ENCODE measurements around the gene EGLN1. TPM values are rescaled to one million over a fixed set of nuclear protein-coding genes. Genes with fewer than 3 reads are reported as not detected.
"Not testable (repeated sequence)": the region's sequence is repeated elsewhere in the genome, so short reads cannot be mapped to it uniquely, and the experiment has no call there.

Gene EGLN1
- total RNA-seq, result 10 to 100 TPM; 42.5 to 67.5 (median 56.7) TPM

GRCh38 chr1:231421971-231422797 lies at the start of gene EGLN1:
Gene EGLN1, minus strand, starts transcription at chr1:231422287. Its CDS starts 399 bp downstream, at chr1:231421888.
- no peaks in the 10 kb centered on the region for H3K27me3 ChIP-seq
- no peaks in the 10 kb centered on the region for H3K36me3 ChIP-seq
- peak; percentile 83 to 87 for TF ChIP-seq POLR2A (IDR thresholded peaks at IDR 0.05)
- no peak for TF ChIP-seq EP300 (IDR thresholded peaks at IDR 0.05)
- TF ChIP-seq POLR2AphosphoS5 (IDR thresholded peaks at IDR 0.05), result peak; percentile 81
- TF ChIP-seq, protein P1, sequence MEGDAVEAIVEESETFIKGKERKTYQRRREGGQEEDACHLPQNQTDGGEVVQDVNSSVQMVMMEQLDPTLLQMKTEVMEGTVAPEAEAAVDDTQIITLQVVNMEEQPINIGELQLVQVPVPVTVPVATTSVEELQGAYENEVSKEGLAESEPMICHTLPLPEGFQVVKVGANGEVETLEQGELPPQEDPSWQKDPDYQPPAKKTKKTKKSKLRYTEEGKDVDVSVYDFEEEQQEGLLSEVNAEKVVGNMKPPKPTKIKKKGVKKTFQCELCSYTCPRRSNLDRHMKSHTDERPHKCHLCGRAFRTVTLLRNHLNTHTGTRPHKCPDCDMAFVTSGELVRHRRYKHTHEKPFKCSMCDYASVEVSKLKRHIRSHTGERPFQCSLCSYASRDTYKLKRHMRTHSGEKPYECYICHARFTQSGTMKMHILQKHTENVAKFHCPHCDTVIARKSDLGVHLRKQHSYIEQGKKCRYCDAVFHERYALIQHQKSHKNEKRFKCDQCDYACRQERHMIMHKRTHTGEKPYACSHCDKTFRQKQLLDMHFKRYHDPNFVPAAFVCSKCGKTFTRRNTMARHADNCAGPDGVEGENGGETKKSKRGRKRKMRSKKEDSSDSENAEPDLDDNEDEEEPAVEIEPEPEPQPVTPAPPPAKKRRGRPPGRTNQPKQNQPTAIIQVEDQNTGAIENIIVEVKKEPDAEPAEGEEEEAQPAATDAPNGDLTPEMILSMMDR (IDR thresholded peaks at IDR 0.05), result peak in 2 of 4 experiments; percentile 46 to 63
- ATAC-seq, result peak; percentile 90
- H3K27ac ChIP-seq, result peak within 1 kb of the TSS; percentile 95 to 98 (median 97)
- peaks cover 0 to 46% (median 11%) of the 10 kb centered on the region in 3 donors for H3K4me1 ChIP-seq
- H3K4me3 ChIP-seq, result peak within 1 kb of the TSS; percentile 66 to 80
- no peaks in the 10 kb centered on the region for H3K9me3 ChIP-seq
- 0% methylated on average over 3 of the region's 104 CpGs; no CpG with 5 or more reads in 1 of the 2 donors for WGBS, 2 donors (ENCODE audit: low coverage in 1 of 2)

DNA sequence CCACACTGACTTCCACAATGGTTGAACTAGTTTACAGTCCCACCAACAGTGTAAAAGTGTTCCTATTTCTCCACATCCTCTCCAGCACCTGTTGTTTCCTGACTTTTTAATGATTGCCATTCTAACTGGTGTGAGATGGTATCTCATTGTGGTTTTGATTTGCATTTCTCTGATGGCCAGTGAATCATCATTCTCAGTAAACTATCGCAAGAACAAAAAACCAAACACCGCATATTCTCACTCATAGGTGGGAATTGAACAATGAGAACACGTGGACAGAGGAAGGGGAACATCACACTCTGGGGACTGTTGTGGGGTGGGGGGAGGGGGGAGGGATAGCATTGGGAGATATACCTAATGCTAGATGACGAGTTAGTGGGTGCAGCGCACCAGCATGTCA lies 49.4 kb upstream of the EGLN1 start:
- not testable (repeated sequence) for ATAC-seq, H3K27ac ChIP-seq, H3K36me3 ChIP-seq, H3K9me3 ChIP-seq, H3K4me1 ChIP-seq, H3K27me3 ChIP-seq, H3K4me3 ChIP-seq
- no CpG with 5 or more reads among the region's 5 CpGs for WGBS, 2 donors (ENCODE audit: low coverage in 1 of 2)

GRCh38 chr1:231471027-231471426 lies 48.9 kb upstream of the EGLN1 start:
- H3K9me3 ChIP-seq, H3K36me3 ChIP-seq, H3K27me3 ChIP-seq, H3K4me3 ChIP-seq, H3K4me1 ChIP-seq, H3K27ac ChIP-seq, ATAC-seq: not testable (repeated sequence)
- 89 to 100% methylated on average over 1 to 2 of the region's 3 CpGs for WGBS, 2 donors (ENCODE audit: low coverage in 1 of 2)

GRCh38 chr1:231467986-231468385 lies 45.9 kb upstream of the EGLN1 start:
- TF ChIP-seq, protein P1 (IDR thresholded peaks at IDR 0.05), result no peak
- TF ChIP-seq POLR2A (IDR thresholded peaks at IDR 0.05), result no peak
- TF ChIP-seq EP300 (IDR thresholded peaks at IDR 0.05), result no peak
- no peak for TF ChIP-seq POLR2AphosphoS5 (IDR thresholded peaks at IDR 0.05)
- H3K36me3 ChIP-seq, result no peaks in the 10 kb centered on the region
- no peak overlapping the region for H3K4me3 ChIP-seq
- H3K27me3 ChIP-seq, result no peaks in the 10 kb centered on the region
- no peak for ATAC-seq
- H3K4me1 ChIP-seq, result no peaks in the 10 kb centered on the region
- 60% methylated on average over 1 of the region's 1 CpG; no CpG with 5 or more reads in 1 of the 2 donors for WGBS, 2 donors (ENCODE audit: low coverage in 1 of 2)
- peaks cover 0 to 8% (median 0%) of the 10 kb centered on the region in 3 donors for H3K9me3 ChIP-seq
- H3K27ac ChIP-seq, result no peak overlapping the region

- H3K9me3 ChIP-seq, result peaks cover 0 to 8% (median 0%) of the 10 kb centered on the region in 3 donors
- H3K27me3 ChIP-seq, result no peaks in the 10 kb centered on the region
- H3K27ac ChIP-seq, result no peak overlapping the region
- H3K36me3 ChIP-seq, result no peaks in the 10 kb centered on the region
- ATAC-seq, result no peak
- H3K4me3 ChIP-seq, result no peak overlapping the region
- 82 to 91% methylated on average over 1 of the region's 1 CpG for WGBS, 2 donors (ENCODE audit: low coverage in 1 of 2)
- TF ChIP-seq, protein P1 (IDR thresholded peaks at IDR 0.05), result no peak
- TF ChIP-seq POLR2AphosphoS5 (IDR thresholded peaks at IDR 0.05) (no peak), EP300 (IDR thresholded peaks at IDR 0.05) (no peak), POLR2A (IDR thresholded peaks at IDR 0.05) (no peak)
- no peaks in the 10 kb centered on the region for H3K4me1 ChIP-seq
Measured at GRCh38 chr1:231465051-231465450, 43.0 kb upstream of the EGLN1 start.

GRCh38 chr1:231463541-231463940 lies 41.5 kb upstream of the EGLN1 start:
- Histone ChIP-seq H3K9me3 (peaks cover 0 to 9% (median 0%) of the 10 kb centered on the region in 3 donors), H3K27me3 (no peaks in the 10 kb centered on the region), H3K27ac (no peak overlapping the region), H3K4me3 (no peak overlapping the region), H3K4me1 (no peaks in the 10 kb centered on the region), H3K36me3 (no peaks in the 10 kb centered on the region)
- WGBS, 2 donors (ENCODE audit: low coverage in 1 of 2), result 74 to 77% methylated on average over 5 to 6 of the region's 6 CpGs
- TF ChIP-seq EP300 (IDR thresholded peaks at IDR 0.05) (no peak), POLR2A (IDR thresholded peaks at IDR 0.05) (no peak), POLR2AphosphoS5 (IDR thresholded peaks at IDR 0.05) (no peak)
- TF ChIP-seq, protein P1 (IDR thresholded peaks at IDR 0.05), result no peak
- ATAC-seq, result no peak

All from gastroesophageal sphincter (tissue), 4 donors.